HG03066 (cell line): Measurements from ENCODE around the gene DRC7.

ENCODE experiments used
- ATAC-seq: cut with Tn5 transposase; IDR thresholded peaks from one replicate; pipeline ENCODE4 v1.9.1; 2021; ENCODE audit warnings: low read depth; ENCODE audit not compliant: unreplicated experiment

The DRC7 gene

GRCh38 chr16:57747496-57747895 is 52.9 kb downstream of the DRC7 start:
- no peak for ATAC-seq

- ATAC-seq: no peak
Measured at GRCh38 chr16:57747996-57748395, 53.4 kb downstream of the DRC7 start.

- no peak for ATAC-seq
Measured at GRCh38 chr16:57748596-57748995, 54.0 kb downstream of the DRC7 start.

DNA sequence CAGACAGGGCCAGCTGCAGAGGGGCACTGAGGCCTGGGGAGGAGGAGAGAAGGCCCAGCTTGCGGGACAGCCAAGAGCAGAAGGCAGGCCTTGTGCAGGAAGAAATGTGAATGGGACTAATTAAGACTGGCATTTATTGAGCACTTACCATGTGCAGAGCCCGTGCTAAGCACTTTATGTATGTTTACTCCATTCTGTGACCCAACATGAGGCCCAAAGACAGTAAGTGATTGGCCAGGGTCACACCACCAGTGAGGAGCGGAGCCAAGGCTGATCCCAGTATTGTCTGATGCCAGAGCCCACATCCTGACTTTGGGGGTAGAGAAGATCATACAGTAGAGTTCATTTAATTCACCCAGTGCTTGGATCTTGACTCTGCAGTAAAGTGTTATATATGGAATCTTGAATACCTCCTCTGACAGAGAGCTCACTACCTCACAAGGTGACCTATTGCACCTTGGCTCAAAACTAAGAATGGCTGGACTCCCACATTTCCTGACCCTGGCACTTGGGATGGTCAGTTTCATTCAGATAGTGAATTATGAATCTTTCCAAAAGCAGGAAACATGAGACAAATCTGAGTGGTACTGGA is 54.6 kb downstream of the DRC7 start:
- no peak for ATAC-seq

- no peak for ATAC-seq
Measured at GRCh38 chr16:57749856-57750452, 55.3 kb downstream of the DRC7 start.

GRCh38 chr16:57750796-57751538 is 56.4 kb downstream of the DRC7 start:
- ATAC-seq: no peak

DNA sequence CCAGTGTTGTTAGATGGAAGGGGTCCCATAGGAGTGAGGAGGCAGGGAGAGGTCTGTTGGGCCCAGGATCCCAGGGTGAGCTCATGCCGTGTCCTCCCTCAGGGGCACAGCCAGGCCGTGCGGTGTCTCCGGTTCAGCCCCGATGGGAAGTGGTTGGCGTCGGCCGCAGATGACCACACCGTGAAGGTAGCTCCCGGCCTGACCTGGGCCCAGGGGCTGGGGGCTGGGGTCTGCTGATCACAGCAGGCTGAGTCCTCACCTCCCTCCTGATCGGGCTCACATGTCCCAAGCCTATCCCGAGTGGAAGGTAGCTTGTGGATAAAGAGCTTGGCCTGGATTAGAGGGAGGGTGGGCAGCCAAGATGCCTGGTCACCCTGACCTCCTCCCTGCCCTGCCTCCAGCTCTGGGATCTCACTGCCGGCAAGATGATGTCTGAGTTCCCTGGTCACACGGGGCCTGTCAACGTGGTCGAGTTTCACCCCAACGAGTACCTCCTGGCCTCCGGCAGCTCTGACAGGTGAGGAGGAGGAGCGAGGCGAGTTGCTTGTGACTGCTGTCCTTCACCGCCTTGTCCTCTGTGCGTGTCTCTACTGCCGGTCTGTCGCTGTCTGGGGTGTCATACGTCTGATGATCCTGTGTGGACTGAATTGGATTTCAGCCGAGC is 57.1 kb downstream of the DRC7 start:
- ATAC-seq: no peak

DNA sequence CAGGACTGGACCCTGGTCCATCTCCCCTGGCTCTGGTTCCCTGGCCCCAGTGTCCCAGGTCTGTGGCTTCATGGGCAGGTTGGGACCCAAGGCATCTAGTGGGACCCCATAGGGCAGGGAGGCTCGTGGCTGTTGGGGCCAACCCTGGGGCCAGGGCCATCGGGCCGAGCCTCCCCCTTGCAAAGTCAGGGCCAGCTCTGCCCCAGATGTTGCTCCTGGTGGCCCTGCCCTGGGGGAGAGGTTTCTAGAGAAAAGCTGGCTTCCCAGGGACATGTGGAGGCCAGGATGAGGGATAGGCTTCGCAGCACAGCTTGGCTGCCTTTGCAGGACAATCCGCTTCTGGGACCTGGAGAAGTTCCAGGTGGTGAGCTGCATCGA is 57.6 kb downstream of the DRC7 start:
- no peak for ATAC-seq

- no peak for ATAC-seq
Measured at GRCh38 chr16:57752581-57753447, 58.2 kb downstream of the DRC7 start.

GRCh38 chr16:57753448-57754353 is 59.1 kb downstream of the DRC7 start:
- ATAC-seq: no peak

DNA sequence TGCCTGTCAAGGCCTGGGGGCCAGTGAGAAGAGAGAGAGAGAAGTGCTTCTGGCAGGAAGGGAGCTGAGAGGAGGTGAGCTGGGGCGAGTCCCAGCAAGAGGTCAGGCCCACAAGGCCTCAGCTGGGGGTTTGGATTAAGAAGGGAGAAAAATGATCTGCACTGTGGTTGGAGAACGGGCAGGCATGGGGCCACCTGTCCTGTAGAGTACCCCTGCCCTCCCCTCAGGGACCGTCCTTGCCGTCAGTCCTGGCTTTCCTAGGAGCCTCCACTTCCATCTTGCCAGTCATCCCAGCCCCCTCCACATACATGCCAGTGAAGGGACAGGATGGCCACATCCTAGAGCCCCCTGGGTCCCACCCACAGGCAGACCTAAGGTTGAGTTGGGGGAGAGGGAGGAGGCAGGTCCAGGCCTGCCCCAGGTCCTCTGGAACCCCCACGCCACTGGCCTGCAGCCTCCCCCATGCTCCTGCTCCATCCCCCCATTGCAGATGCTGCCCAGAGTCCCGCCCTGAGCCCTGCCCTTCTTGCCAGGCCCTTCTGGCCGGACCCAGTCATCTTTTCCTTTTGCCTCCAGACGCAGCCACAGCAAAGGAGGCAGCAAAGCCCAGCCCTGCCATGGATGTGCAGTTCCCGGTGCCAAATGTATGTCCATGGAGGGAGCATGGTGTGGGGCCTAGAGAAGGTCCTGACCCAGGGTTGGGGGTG is 59.9 kb downstream of the DRC7 start:
- ATAC-seq: no peak

DNA sequence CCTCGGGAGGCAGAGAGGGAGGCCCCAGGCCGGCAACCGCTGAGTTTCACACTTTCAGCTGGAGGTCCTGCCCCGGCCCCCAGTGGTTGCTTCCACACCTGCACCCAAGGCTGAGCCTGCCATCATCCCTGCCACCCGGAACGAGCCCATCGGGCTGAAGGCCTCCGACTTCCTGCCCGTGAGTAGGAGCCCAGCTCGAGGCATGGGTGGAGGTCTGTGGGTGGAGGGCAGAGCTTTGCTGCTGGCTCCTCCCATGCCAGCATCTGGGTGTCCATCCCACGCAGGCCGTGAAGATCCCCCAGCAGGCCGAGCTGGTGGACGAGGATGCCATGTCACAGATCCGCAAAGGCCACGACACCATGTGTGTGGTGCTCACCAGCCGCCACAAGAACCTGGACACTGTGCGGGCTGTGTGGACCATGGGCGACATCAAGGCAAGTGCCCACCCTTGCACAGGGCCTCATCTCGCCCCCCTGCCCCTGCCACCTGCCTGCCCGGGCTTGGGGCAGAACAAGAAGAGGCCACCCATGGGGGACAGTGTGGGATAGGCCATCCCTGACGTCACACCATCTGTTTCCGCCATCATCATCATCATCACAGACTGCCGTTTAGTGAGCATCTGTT is 60.6 kb downstream of the DRC7 start:
- no peak for ATAC-seq

DNA sequence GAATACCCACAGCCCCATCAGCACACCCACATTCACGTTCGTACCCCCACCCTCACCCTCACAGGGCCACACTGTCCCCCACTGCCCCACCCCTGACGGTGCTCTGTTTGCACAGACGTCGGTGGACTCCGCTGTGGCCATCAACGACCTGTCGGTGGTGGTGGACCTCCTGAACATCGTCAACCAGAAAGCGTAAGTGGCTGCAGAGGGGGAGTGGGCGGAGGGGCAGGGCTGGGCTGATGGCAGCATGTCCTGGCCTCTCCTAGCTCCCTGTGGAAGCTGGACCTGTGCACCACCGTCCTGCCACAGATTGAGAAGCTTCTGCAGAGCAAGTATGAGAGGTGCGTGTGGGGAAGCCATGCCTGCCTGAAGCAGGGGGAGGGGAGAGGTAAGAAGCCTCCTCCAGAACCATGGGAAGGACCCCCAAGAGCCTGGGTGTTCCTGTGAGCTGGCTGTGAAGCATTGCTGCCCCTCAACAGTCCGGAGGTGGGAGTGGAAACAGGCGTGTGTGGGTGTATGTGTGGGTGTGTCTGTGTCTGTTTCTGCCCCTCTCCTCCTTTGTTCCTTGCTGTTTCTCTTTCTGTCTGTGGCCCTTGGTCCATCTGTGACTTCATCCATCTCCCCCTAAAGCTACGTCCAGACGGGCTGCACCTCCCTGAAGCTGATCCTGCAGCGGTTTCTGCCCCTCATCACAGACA is 61.3 kb downstream of the DRC7 start:
- ATAC-seq: no peak

DNA sequence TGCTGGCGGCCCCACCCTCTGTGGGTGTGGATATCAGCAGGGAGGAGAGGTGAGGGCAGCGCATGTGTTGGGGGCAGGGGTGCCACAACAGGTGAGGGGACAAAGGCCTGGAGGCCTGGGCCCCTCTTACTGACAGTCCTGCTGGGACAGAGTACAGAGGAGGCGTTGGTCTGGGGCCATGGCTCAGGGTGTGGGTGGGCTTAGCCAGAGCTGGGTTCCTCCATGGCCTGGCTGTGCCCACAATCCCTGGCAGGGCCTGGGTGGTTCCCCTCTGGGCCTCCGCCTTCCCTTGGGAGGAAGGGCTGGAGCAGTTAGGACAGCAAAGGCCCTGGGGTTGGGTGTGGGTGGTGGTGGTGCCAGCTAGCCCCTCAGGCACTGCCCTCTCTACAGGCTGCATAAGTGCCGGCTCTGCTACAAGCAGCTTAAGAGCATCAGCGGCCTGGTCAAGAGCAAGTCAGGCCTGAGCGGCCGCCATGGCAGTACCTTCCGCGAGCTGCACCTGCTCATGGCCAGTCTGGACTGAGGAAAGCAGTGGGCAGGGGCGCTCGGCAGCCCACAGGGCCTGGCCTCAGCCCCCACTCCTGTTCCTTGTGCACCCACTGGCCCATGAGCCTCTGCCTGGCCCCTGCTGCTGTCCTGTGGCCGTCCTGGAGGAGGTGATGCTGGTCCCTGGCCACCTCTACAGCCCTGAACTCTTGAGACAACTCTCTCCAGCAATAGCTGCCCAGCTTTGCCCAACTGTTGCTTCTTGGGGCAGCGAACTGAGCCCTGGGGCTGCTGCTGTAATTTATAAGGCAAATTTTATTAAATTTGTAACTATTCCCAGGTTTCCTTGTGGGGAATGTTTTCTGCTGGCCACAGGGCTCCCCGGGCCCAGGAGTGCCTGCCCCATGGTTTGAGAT is 62.1 kb downstream of the DRC7 start:
- ATAC-seq: no peak

DNA sequence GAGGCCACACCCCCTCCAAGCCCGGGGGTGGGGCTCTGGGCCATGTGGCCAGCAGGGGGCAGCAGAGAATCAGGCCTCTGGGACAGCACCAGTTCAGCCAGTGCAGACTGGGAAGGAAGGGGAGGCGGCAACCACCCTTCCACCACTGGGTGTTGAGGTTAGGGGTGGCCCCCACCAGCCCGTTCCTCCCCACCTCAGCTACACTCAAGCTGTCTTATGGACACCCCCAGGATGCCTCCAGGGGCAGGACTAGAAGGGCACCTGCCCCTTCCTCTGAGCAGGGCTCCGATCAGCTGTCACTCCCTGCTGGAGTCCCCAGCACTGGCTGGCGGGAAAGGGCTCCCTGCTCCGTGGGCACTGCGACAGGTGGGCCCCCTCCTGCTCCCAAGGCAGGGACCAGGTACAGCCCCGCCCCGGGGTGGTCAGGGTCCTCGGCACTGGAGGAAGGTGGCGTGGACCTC is 62.8 kb downstream of the DRC7 start:
- peak; percentile 90 for ATAC-seq

- no peak for ATAC-seq
Measured at GRCh38 chr16:57757883-57758282, 63.3 kb downstream of the DRC7 start.
